ENCODE measurements around the gene NME8. TPM values are rescaled to one million over a fixed set of nuclear protein-coding genes. Genes with fewer than 3 reads are reported as not detected.

NME8 gene
- polyA plus RNA-seq, 6 donors from 2014 or later, result not detected

Other genes starting within 250 kb of the NME8 start
- gene GPR141, start 164.8 kb upstream of the NME8 start, polyA plus RNA-seq (ENCODE audit: low read depth in 6 of 6), result under 1 TPM in 1 of 6 donors, not detected in 5; 0.35 TPM
- not detected for gene SFRP4, start 68.2 kb downstream of the NME8 start, polyA plus RNA-seq (ENCODE audit: low read depth in 6 of 6)
- gene EPDR1, start 72.0 kb downstream of the NME8 start, polyA plus RNA-seq (ENCODE audit: low read depth in 6 of 6), result under 1 TPM in 2 of 6 donors, not detected in 4; 0.41 to 0.48 TPM